NCI-H446 treated with DMSO at 0.1 percent for 48 hours (cell line): ENCODE results near the gene EIF3K.

Experiments used
- DNase-seq: peaks from one replicate; lab custom pipeline; 2025; lab: John Stamatoyannopoulos, UW

Gene EIF3K

DNA sequence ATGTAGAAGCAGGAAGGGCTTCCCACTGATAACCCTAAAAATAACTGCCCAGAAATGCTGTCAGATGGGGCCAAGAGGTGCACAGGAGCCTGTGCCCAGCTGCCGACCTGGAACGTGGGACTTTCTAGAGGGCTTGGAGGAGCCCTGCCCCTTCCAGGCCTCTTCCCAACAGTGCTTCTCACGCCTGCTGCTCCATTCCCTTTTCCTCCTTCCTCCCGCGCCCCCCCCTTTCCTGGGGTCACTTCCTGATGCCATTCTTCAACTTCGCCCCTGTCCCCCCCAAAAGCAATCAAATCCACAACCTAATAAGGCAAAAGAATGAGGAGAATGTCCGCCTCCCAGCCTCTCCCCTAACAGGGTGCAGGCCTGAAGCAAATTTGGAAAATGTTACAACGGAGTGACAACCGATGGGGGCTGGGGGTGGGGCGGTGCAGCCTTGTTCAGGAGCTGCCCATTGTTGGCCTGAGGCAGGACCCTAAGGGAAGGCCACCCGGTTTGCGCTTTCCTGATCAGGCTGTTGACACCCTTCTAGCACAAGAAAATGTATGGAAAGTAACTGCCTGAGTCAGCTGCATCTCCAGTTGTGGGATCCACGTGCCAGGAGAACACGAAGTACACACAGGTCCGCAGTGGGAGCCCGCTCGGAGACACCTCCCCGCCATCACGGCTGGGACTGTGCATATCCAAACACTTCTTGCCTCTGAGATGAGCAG, 47.1 kb downstream of the EIF3K start:
- DNase-seq = no peak

- peak; percentile 19 for DNase-seq
These were observed 47.9 kb downstream of the EIF3K start for GRCh38 chr19:38666663-38667511.

DNA sequence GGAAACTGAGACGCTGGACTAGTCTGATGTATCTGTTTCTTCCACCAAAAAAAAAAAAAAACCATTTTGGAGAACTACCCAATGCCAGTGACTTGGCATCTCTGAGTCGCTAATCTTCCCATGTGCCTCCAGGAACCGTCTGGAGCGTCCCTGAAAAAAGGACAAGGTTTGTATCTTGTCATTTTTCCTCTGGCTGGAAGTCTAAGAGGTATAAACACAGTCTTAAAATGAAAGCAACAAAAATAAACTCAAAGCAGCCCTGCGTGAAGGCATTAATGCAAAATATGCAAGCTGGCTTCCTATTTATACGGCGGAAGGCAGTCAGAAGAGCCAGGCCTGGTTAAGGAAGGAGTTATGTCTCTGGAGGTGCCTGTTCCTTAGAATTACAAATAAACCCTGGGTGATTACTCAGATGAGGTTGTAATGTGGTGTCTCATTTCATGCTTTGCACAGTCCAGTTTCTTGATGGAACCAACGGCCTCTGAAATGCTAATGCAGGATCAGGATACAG, 48.7 kb downstream of the EIF3K start:
- no peak for DNase-seq

- DNase-seq = no peak
These were observed 50.6 kb downstream of the EIF3K start for GRCh38 chr19:38669552-38669951.

GRCh38 chr19:38670921-38671398, 52.0 kb downstream of the EIF3K start:
- DNase-seq = no peak

DNA sequence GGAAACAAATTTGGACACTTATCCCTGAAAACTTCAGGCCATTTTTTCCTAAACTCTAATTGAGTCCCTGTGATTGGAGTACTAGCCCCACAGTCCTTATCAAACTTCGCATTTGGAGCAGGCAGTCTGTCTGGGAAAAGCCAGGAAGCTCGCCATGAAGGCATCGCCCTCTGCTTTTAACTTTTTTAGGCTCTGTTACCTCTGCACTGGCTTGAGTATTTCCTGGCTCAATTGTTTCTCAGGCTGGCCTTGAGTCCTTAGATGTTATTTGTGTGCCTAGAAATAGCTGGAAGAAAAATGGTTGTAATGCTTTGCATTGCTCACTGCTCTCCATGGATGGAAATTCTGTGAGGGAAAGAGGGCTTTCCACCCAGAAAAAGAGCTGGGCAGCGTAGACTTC, 52.7 kb downstream of the EIF3K start:
- DNase-seq = no peak

- no peak for DNase-seq
These were observed 54.0 kb downstream of the EIF3K start for GRCh38 chr19:38673030-38673429.

- no peak for DNase-seq
These were observed 55.6 kb downstream of the EIF3K start for GRCh38 chr19:38674388-38675171.

DNA sequence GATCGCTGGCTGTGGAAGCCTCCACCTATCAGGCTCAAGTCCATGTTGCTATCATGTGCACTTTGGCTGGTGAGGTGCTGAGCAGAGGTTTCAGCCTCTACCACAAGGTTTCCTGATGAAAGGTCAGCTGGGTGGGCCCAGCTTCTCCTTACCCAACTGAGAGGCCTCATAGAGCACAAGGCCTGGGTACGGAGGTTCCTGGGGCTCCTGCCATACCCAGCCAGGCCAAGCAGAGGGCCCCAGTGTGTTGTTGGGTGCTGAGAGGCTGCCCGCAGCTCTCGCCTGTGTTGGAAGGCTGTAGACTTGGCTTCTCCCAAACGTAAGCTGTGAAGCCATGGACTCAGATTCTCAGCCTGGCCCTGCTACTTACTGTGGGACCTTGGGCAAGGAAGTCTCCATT, 56.6 kb downstream of the EIF3K start:
- DNase-seq = no peak

- no peak for DNase-seq
These were observed 57.3 kb downstream of the EIF3K start for GRCh38 chr19:38676023-38676877.

DNA sequence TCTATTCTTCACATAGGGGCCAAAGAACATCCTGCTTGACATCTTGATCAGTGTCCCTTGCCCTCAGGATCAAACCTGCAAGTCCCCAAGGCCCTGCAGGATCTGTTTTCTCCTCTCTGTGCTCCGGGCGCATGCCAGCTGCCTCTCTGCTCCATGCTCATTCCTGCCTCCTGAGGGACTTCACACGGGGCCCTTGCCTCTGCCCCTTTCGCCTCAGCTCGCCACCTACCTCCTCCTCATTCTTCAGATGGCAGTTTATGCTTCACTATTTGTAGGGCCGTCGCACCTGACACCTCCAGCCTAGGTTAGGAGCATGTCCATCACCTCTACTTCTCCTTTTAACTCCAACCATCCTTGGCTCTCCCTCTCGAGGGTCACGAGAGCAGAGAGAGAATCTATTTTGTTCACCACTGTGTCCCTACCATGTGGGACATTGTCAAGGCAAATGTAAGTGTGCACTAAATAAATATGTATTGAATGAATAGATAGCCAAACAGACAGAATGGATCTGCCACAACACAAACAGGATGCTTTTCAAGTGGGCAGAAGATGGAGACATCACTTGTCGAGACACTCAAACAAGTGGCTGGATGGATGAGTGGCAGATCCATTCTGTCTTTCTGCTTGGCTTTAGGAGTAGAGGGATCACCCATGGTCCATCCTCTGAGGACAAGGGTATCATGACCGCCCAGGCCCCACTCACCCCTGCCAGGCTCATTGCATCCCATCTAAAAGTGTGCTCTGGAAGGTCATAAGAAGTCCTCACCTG, 58.1 kb downstream of the EIF3K start:
- no peak for DNase-seq

DNA sequence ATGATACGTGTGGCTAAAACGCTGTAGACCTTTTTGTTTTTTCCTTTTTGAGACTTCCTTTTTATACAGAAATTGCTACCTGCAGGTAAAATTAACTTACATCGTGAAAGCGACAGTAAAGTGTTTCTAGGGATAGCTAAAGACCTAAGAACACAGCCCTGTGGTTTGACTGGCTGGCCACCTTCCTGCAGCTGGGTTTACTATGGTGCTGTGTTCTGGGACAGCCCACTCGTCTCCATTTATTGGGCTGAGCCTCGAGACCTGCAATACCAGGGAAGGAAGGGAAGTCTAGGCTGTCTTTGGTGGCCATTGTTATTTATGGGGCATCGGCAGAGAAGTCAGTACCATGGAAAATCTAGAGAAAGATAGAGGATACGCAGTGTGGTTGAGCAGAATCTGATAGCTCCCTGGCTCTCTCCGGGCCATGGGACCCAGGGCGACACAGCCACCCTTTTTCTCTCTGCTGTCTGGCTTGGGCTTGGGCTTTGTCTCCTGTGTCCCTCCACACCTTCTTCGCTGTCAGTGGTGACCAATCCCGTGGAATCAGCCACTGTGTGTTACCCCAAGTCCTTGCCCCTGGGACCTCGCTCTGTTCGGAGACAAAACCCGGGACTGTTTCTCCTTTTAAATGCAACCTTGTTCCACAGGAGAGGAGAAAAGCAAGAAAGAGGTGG, 59.4 kb downstream of the EIF3K start:
- no peak for DNase-seq

- DNase-seq = no peak
These were observed 60.0 kb downstream of the EIF3K start for GRCh38 chr19:38678891-38679494.

- DNase-seq = no peak
These were observed 60.9 kb downstream of the EIF3K start for GRCh38 chr19:38679839-38680238.

GRCh38 chr19:38682195-38682867, 63.3 kb downstream of the EIF3K start:
- DNase-seq = no peak

DNA sequence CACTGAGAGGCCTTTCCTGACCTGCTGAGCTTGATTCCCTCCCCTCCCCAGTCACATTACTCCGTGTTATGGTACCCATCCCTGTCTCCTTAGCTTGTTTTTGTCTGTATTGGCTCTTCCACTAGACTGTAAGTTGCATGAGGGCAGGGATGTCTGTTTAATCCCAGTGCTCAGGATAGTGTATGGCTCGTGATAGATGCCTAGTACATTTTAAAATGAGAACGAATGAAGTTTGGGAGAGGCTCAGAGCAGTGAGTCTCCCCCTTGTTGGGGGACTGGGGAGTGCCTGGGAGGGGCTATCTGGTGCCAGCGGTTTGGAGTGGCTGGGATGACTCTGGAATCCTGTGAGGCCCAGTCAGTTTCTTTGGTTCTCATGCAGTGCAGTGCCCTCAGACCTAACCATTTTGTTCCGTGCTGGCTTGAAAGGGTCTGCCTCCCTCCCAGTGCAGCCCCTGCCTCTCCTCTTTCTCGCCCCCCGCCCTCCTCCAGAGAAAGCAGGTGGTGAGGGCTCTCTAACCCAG, 63.9 kb downstream of the EIF3K start:
- DNase-seq = no peak

DNA sequence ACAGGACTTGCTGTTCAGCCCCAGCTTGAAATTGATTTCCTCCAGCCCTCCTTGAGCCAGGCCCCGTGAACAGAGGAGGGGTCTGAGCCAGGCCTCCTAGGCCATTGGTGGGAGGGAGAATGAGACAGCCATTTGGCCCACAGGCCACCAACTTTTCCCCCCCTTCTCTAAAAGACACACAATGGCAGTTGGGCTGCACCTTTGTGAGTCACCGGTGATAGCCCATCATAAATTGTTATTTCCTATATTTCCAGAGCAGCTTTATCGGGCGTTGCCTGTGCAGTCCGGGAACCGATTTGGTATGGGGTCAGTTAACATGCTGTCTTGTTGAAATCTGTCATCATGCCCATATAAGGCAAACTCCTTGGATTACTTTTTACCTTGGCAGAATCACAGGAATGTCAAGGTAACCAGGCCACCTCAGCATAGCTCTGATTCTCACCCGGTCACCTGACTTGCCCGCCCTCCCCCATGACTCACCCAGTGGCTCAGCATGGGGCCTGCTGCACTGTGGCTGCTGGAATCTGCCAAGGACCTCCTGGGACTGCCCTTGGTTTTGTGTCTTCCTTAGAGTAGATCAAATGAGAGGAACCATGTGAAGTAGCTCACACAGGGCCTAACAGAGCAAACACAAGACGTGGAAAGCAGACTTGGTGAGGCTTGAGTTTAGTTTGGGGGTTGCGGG, 64.5 kb downstream of the EIF3K start:
- no peak for DNase-seq
